Kasumi-1 (cell line): ENCODE measurements around the gene DNM3.

ENCODE experiments used
- DNase-seq, 2 experiments: peaks; one replicate each; lab custom pipeline; 2025; lab: John Stamatoyannopoulos, UW

DNM3 gene

DNA sequence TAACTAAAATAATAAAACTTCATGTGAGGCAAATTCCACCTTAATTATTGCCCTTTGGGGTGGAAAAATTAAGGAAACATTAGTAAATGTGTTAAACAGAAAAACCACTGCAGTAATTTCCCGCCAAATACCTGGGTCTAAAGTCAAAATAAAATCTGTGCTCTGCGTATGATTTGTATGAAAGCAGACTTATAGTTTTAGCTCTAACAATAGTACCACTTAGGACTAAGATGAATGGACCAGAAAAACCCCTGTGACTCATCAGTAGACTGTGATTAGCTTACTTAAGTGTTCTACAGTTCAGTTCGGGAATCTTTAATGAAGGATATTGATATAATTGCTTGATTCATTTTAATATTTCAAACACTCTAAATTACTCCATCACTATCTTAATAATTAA lies 555.9 kb downstream of the DNM3 start:
- no peak for DNase-seq

DNA sequence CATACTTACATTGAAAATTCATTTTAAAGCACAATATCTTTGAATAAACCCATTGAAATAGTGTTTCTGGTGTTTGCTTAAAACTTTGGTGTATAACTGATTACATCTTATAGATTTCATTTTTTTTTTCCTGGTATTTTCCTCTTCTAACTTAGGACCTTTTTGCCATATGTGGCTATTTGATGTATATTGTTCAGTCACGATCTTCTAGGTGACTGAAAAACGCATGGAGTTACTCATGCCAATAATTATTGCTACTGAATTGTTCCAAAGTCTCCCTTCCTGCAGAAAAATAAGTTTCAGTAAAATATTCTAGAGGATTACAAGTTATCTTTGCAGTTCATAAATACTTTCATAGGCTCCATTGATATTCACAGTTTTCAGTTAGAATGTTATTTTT lies 556.3 kb downstream of the DNM3 start:
- DNase-seq = no peak

DNA sequence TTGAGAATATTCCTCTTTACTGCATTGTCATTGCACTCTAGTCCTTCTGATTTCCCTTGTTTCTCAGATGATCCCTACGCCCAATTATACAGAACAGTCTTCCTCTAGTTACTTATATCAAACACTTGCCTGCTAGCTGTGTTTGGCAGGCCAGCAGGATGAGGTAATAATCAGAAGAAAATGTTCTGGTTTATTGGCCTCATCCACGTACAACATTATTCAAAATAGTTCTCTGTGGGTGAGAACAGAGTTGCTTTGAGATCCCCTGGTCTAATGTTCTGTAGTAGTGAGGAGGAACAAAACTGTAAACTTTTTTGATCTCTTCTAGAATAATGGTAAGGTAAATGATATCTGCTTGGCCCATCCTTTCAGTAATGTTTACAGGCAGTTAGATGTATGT lies 556.9 kb downstream of the DNM3 start:
- DNase-seq = no peak

DNA sequence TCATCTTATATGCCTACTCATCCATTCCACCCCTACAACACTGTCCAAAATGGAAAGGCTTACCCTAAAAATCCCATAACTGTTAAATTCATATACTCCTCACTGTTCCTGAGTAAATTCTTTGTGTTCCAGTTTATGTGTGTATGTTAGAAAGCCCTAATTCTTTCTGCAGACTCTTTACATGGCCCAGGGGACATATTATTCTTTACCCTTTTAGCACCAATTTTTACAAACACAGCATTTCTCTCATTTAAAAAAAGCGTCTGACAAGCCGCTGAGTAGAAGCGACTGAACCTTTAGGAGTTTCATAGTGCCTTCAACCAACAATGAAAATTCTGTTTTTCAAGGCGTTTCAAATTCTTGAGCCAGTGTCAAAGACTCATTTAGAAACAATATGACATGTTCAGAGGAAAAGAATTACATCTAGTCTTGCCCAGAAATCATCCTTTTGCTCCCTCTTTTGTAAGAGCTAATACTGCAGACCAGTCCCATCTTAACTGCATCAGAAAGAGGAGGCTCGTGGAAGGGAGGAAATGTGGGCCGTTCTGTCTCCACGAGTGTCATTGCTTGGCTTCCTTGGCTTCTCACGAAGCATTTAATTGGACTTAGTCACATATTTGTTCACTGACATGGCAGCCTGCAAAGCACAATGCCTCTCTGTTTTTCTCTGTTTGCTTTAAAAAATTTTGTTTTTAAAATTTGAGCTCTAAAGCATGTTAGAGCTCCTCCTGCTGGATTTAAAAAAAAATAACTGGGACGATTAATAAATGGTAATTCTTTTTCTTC lies 557.9 kb downstream of the DNM3 start:
- peak; percentile 38 to 64 for DNase-seq

DNA sequence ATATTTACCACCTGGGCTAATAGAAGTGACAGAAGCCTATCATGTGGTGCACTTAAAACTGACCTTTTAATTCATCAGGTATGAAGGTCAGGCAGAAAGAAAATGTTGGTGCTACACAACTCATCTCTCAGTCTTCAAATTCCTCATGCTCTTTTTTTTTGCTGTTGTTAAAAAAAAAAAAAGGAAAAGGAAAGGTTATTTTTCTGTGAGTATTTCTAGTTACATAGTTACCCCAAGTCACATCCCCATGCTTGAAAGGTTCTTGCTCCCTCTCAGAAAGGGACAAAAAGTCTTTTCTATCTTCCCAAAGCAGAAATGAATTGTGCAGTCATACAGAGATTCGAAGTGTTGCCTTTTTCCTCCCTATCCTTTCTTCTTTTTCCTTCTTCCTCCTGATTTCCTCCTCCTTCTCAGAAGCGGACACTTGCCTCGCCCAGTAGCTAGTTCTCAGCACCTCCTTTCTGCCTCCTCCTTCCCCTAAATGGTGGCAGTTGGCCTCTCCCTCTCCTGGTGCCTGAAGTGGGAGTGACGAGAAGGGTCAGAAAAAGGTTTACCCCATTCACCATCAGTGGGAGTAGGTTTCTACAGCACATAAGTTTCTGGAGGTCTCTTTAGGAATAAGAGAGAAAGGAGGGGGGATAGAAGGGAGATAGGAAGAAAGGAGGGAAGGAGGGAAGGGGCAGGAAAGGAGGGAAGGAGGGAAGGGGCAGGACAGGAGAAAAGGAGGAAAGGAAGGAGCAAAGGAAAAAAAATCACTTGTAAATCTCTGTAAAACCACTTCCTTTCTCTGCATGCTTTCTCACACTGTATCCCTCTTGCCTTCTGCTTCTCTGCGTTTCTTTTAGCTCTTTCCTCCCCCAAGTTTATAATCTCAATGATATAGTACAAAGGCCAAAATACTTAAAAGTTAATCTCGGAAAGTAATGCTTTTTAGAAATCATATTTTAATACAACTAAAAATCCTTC lies 558.7 kb downstream of the DNM3 start:
- DNase-seq = no peak

DNA sequence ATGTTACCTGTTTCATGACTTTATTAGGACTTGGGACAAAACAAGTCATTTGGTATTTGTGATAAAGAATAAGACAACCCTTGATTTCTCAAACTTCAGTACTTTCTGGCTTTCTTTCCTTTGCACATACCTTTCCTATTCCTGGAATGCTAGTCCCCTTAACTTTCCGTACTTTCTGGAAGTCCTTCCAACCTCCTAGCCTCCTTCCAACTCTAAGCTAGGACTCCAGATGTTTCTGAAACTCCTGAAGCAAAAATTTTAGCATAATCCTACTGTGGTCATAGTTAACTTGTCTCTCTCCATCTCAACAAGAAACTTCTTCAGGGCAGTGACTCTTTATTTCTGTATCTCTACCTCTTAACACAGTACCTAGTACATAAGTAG lies 559.4 kb downstream of the DNM3 start:
- DNase-seq = no peak

DNA sequence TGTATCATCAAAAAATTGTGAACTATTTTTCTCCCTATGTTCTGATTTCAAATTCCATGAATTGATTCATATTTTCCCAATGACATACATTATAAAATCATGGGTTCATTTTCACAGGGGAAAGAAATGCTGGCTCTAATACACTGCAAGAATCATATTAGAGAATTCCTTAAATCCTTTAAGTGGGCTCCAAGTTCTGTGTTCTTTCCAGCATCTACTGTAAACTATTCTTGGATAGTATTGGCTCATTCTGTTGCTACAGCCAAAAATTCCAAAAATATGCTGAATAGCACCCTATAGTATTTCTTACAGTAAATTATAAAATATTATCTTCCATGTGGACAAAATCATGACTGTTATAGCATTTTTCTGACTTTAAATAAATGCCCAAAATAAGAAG lies 560.2 kb downstream of the DNM3 start:
- DNase-seq = no peak

DNA sequence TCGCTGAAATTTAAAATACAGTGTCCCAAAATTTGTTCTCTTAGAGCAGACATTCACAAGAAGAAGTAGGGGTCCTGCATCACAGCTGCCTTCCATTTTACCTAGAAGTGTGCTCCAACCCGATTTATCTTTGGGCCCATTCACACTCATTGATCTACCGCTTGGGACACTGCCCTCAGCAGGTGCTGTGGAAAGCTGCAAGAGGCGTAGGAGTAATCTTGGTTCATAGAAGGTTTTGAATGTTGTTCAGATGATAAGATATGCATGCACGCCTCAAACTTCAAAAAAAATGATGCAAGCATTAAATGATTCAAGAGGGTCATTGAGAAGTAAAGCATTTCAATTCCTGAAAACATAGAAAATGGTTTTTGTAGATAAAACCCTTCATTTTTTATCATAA lies 560.6 kb downstream of the DNM3 start:
- DNase-seq = peak; percentile 11 to 29

DNA sequence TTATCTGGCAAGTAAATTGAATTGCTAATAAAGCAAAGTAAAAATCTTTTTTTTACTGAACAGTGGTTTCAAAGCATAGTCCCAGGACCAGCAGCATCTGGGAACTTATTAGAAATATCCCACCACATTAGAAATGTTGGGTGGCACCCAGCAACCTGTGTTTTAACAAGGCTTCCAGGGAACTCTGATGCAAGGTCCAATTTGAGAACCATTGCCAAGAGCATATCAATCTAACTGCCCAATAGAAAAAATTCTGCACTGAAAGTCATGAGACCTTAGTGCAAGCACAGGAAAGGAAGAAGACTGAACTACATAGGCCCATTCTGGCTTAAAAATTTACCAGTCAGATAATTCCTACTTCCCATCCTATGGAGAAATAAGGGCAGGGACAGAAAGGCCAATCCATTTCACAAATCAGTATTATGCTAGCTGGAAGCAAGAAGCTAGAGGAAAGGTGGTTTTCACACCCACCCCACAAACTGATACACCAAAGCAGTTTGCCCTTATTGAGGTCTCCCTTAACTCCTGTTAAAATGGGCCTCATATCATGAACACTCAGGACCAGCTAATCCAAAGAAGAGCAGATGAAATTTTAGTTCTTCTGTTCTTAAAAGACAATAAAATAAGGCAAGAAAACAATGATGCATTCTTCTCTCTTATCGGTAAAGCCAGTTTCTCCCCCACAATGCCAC lies 561.7 kb downstream of the DNM3 start:
- DNase-seq = no peak

DNA sequence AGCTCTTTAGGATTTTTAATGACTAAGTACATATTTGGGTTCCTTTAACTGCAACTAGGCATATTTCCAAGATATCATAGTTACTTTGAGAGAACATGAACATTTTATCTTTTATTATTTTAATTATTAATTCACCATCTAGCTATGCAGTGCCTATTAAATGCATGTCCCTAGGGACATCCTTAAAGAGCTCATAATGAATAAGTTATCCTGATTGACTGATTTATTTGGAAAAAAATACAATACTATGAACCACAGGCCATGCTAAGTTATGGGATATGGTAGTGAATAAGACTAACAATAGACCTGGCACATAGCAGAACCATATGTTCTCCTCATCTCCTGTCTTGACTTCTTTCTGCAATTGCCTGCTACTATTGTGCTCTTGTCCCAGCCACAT lies 562.8 kb downstream of the DNM3 start:
- DNase-seq = no peak

DNA sequence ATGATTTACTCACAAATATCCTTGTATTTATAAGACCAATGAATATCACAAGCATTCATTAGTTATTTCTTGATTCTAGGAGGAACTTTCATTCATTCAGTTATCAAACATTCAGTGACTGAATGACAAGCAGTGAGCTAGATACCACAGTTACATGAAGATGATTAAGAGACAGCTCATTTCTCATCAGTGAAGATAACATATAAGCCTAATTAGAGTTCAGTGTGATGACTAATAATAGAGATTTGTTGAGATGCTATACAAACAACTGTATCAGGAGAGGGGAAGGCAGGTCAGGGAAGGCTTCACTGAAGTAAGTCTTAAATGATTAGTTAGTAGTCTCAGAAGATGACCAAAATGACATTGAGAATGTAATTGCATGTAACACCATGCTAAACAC lies 564.6 kb downstream of the DNM3 start:
- DNase-seq = no peak

DNA sequence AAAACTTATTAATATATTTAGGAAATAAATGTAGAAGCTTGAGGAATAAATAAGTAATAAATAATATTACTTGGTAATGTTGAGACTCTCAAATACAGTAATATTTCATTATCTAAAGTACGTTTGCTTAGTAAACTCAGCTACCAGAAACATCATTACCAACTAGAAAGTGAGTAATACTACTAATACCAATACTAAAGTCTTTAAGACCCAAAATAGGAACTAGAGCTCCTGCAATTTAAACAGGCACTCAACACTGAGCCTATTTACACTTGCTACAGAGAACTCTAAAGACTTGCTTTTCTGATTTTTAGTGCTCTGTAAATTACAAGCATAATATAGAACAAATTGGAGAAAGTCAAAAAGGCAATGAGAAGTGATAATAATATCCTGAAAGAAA lies 565.7 kb downstream of the DNM3 start:
- DNase-seq = no peak

DNA sequence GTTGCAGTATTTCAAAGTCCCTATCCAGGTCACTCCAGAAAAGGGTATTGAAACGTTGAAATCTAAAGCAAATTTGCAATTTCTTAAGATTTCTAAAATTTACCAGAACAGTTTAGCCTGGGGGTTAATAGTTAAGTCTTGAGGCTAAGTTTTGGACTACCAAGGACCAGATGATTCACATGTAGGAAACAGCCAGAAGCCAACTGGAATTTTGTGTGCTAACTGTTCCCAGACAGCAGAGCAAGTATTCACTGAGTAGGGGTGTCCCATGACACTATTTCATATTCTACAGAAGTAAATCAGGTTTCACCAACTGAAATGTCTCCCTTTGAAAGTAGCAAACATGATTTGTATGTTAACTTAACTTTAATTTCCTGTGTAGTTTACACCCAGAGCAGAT lies 567.7 kb downstream of the DNM3 start:
- no peak for DNase-seq

DNA sequence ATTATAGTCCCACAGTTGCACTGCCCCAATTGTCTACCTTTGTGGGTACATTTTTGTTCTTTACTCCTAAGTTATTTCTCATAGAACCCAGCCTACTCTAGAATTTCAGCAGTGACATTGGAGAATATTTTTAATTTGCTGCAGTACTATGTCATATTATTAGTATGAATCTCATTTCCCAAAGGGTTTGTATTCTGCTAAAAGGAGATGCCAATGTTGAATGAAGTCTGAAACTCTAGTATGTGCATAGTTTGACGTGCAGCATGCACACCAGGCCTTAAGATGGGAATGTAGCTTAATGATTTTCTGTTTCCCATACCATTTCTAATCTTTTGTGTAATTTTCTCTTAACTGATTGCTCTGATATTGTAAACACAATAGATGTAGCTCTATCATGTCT lies 568.7 kb downstream of the DNM3 start:
- DNase-seq = no peak

DNA sequence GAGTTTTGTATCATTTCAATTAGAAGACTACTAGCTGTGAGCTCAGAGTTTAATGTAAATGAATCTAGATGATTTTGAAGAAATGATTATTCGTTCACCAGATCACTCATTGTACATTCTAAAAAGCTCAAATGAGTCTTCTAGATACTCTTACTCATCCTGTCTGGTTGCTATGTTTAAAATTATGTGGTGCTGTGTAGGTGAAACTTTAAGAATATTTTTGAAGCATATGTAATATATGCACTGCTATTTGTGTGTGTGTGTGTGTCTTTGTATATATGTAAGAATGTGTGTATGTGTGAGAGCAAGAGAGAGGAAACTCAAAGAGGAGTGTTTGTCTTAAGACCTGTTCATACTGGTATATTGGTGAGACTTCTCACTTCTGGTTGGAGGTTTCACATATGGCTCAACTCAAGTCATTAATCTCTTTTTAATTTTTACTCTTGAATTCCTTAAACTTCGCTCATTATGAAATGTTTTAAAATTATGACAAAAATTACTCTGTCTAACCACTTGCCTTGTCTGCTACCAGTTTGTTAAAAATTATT lies 570.6 kb downstream of the DNM3 start:
- no peak for DNase-seq

DNA sequence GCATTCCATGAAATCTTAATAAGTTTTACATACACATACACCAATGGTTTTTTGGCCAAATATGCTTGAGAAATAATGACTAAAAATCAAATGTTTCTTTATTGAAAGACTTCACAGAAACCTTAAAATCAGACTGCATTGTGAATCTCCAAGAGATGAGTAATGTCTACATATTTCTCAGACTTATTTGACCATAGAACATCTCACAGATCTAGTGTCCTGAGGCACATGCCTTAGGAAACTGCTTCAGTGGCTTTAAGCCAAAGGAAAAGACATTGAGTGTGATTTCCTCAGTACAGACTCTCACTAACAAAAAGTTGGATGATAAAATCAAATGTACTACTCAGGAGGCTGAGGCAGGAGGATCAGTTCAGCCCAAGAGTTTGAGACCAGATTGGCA lies 573.0 kb downstream of the DNM3 start:
- DNase-seq = no peak

DNA sequence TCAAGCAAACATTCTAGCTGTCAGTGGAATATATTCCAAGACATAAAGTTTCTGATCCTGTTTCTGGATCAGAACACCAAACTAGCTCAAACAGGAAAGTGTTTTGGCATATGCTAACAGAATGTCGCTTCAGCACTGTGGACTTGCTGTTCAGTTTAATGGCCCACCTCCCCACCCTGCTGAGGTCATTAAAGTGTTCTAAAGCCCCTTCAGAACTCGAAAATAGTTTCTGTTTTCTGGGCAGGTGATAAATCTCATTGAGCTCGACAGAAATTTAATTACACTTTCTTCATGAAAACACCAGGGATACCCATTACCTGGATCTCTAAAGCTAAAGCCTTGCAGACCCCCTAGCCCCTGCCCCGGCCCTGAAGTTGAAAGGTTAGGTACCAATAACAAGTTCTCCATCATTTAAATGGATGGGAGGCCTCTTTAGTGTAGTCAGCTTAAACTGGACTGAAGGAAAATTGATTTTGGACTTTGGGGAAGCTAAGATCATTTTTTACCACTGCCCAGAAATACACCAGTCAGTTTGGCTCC lies 575.3 kb downstream of the DNM3 start:
- DNase-seq = no peak

DNA sequence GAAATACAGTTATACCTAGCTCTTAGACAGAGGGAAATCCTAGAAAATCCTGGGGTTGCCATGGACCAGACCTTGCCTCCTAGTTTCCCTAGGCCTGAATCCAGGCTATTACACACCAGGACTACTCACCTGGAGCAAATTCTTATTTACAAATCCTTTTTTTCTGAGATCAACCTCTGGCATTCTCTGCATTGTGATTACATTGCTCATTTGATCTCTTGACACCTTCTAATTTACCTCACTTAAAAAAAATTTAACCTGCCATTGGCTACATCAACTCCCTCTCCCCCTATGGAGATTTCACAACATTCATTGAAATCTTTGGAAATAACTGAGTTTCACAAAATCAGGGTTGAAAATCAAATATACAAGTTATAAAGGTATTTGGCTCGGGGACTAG lies 576.3 kb downstream of the DNM3 start:
- DNase-seq = no peak

DNA sequence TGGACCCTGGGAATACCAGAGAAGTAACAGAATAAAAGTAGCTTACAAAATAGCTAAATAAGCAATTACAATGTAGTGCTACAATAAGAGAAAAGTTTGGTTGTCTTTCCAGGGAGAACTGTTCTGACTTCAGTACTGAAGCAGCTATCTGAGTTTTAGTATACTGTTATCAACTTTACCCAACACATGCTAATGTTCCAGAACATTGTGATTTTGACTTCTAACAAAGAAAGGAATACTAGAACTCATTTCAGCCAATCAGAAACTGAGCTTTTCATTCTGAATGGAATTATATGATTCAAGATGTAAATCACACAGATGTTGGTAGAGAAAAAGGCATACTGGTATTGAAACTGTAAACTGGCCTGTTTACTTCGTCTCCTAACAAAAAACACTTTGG lies 579.1 kb downstream of the DNM3 start, which contains the start of gene C1orf105:
Gene C1orf105, plus strand, starts transcription at position 301 of the 400 bp plus-strand sequence. CDS start 201 bp downstream, outside the sequence.
- no peak for DNase-seq

DNA sequence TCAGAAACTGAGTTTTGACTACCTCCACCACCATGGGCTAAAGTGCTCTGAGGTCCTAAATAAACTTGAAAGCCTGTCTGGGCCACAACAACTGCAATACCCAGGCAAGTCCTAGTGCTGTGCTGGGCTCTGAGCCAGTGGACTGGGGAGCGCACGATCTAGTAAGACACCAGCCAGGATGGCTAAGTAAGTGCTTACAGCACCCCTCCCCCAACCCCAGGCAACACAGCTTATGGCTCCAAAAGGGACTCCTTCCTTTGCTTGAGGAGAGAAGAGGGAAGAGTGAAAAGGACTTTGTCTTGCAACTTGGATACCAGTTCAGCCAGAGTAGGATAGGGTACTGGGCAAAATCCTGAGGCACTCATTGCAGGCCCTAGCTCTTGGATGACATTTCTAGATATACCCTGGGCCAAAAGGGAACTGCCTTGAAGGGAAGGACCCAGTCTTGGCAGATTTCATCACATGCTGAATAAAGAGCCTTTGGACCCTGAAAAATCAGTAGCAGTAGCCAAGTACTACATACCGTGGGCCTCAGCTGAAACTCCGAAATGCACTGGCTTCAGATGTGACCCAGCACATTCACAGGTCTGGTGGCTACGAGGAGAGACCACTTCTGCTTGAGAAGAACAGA lies 580.8 kb downstream of the DNM3 start:
- DNase-seq = no peak

DNA sequence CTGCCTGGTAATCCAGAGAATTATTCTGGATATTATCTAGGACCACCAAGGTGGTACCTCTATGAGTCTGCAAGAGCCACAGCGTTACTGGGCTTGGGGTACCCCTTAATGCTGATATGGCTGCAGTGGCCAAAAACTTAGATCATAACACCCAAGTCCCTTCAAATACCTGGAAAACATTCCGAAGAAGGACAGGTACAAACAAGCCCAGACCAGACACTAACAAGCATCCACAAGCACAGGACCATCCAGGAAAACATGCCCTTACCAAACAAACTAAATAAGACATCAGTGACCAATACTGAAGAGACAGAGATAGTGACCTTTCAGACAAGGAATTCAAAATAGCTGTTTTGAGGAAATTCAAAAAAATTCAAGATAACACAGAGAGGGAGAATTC lies 582.0 kb downstream of the DNM3 start:
- no peak for DNase-seq
